CD4-positive, CD25-positive, alpha-beta regulatory T cell (primary cell): ENCODE measurements around the gene PDIA6. TPM values are rescaled to one million over a fixed set of nuclear protein-coding genes. Genes with fewer than 3 reads are reported as not detected.

Experiments used
- ATAC-seq, 2 donors: fragments of 150-1000 bp; cut with Tn5 transposase; one replicate each; pipeline ENCODE4 v1.10.0; 2021; ENCODE audit warnings: low read depth in 2 of 2, moderate number of reproducible peaks in 2 of 2, moderate library complexity in 1 of 2
- DNase-seq, 3 donors: peaks; one replicate each; pipeline versions ENCODE4 v3.0.0 to v3.0.0-alpha.2; 2012 to 2022; ENCODE audit warnings: mixed read lengths in 1 of 3
- H3K27ac ChIP-seq: one replicate; pipeline ENCODE4 v1.7.0; 2013; ENCODE audit warnings: mild to moderate bottlenecking, low read length; ENCODE audit not compliant: insufficient read depth, poor library complexity, severe bottlenecking
- H3K27me3 ChIP-seq: one replicate; pipeline ENCODE4 v1.7.0; 2013; ENCODE audit warnings: low read length; ENCODE audit not compliant: control insufficient read depth, insufficient read depth
- H3K36me3 ChIP-seq: one replicate; pipeline ENCODE4 v1.7.0; 2013; ENCODE audit warnings: mild to moderate bottlenecking, low read length, moderate library complexity; ENCODE audit not compliant: control insufficient read depth, insufficient read depth
- H3K4me1 ChIP-seq: 2 replicates; pipeline ENCODE4 v1.7.0; 2013; ENCODE audit warnings: mild to moderate bottlenecking, low read length; ENCODE audit not compliant: insufficient read depth, control insufficient read depth, poor library complexity, severe bottlenecking
- H3K4me3 ChIP-seq: one replicate; pipeline ENCODE4 v1.7.0; 2013; ENCODE audit warnings: low read depth, mild to moderate bottlenecking, low read length, moderate library complexity
- H3K9me3 ChIP-seq, 2 experiments: 1 replicate in 1 of 2; 2 replicates in 1 of 2; pipeline ENCODE4 v1.7.0; 2013; ENCODE audit warnings: low read length in 2 of 2, mild to moderate bottlenecking in 1 of 2, moderate library complexity in 1 of 2; ENCODE audit not compliant: control insufficient read depth in 2 of 2
- H3K27ac Mint-ChIP-seq, 3 donors: one replicate each; pipeline ENCODE4 v1.8.0; 2020 to 2022; ENCODE audit warnings: mild to moderate bottlenecking in 3 of 3, mixed read lengths in 3 of 3, moderate library complexity in 2 of 3
- H3K27me3 Mint-ChIP-seq: one replicate; pipeline ENCODE4 v1.8.0; 2022; ENCODE audit warnings: mild to moderate bottlenecking, mixed read lengths
- H3K36me3 Mint-ChIP-seq: one replicate; pipeline ENCODE4 v1.8.0; 2020; ENCODE audit warnings: mixed read lengths
- H3K4me1 Mint-ChIP-seq, 4 donors: one replicate each; pipeline ENCODE4 v1.8.0; 2020 to 2022; ENCODE audit warnings: mixed read lengths in 4 of 4, mild to moderate bottlenecking in 1 of 4
- H3K4me3 Mint-ChIP-seq, 4 donors: one replicate each; pipeline ENCODE4 v1.8.0; 2020 to 2022; ENCODE audit warnings: mild to moderate bottlenecking in 4 of 4, mixed read lengths in 4 of 4, moderate library complexity in 3 of 4
- H3K9me3 Mint-ChIP-seq, 7 donors: one replicate each; pipeline ENCODE4 v1.8.0; 2020 to 2022; ENCODE audit warnings: mixed read lengths in 7 of 7, mild to moderate bottlenecking in 3 of 7, moderate library complexity in 2 of 7
- polyA plus RNA-seq, 4 donors: library from polyadenylated mRNA; unstranded; fragments of 300-500 nt; fragmentation: Illumina TruSeq; gene quantifications; one replicate each; pipeline ENCODE4 v1.2.3, GENCODE V29; 2021
- total RNA-seq: library from RNA; stranded (reverse); gene quantifications from one replicate; pipeline ENCODE4 v1.2.3, GENCODE V29; 2022

Gene PDIA6
- total and polyA plus RNA-seq, 5 donors from 2014 or later, result 48.0 to 186 (median 116) TPM

- H3K4me3 ChIP-seq, result peak overlapping the region; percentile 32
- H3K27me3 ChIP-seq, result no peaks in the 10 kb centered on the region
- no peaks in the 10 kb centered on the region for H3K9me3 ChIP-seq
- Mint-ChIP-seq H3K36me3 (peaks cover 65% of the 10 kb centered on the region), H3K27me3 (no peaks in the 10 kb centered on the region), H3K27ac (peak overlapping the region; percentile 44 to 97 (median 76)), H3K4me3 (peak overlapping the region in 2 of 4 donors; percentile 10 to 50), H3K4me1 (peaks cover 12 to 27% (median 19%) of the 10 kb centered on the region in 4 donors), H3K9me3 (no peaks in the 10 kb centered on the region)
- H3K36me3 ChIP-seq, result peaks cover 70% of the 10 kb centered on the region
- H3K4me1 ChIP-seq, result peaks cover 8% of the 10 kb centered on the region
- ATAC-seq (peak; percentile 22 to 62), DNase-seq (peak in 1 of 3 donors; percentile 45)
- H3K27ac ChIP-seq, result peak overlapping the region; percentile 80
Measured at GRCh38 chr2:10792001-10792634, 20.5 kb downstream of the PDIA6 start.

GRCh38 chr2:10790228-10790973, 22.2 kb downstream of the PDIA6 start:
- Histone ChIP-seq H3K27me3 (no peaks in the 10 kb centered on the region), H3K27ac (peak overlapping the region; percentile 80), H3K4me1 (peaks cover 8% of the 10 kb centered on the region), H3K4me3 (peak overlapping the region; percentile 75), H3K9me3 (no peaks in the 10 kb centered on the region), H3K36me3 (peaks cover 71% of the 10 kb centered on the region)
- DNase-seq (peak in 1 of 3 donors; percentile 68), ATAC-seq (peak; percentile 82 to 83)
- H3K36me3 Mint-ChIP-seq, result peaks cover 62% of the 10 kb centered on the region
- H3K27ac Mint-ChIP-seq, result peak overlapping the region in 2 of 3 donors; percentile 76 to 97
- H3K4me3 Mint-ChIP-seq, result peak overlapping the region in 2 of 4 donors; percentile 27 to 50
- peaks cover 10 to 27% (median 18%) of the 10 kb centered on the region in 4 donors for H3K4me1 Mint-ChIP-seq
- H3K27me3 Mint-ChIP-seq, result no peaks in the 10 kb centered on the region
- no peaks in the 10 kb centered on the region for H3K9me3 Mint-ChIP-seq

- H3K4me1 Mint-ChIP-seq, result peaks cover 10 to 27% (median 17%) of the 10 kb centered on the region in 4 donors
- peak overlapping the region in 1 of 4 donors; percentile 79 for H3K4me3 Mint-ChIP-seq
- Histone ChIP-seq H3K4me3 (no peak overlapping the region), H3K9me3 (no peaks in the 10 kb centered on the region), H3K27ac (no peak overlapping the region), H3K4me1 (peaks cover 8% of the 10 kb centered on the region), H3K36me3 (peaks cover 77% of the 10 kb centered on the region), H3K27me3 (no peaks in the 10 kb centered on the region)
- ATAC-seq (no peak), DNase-seq (no peak)
- peak overlapping the region in 1 of 3 donors; percentile 60 for H3K27ac Mint-ChIP-seq
- H3K36me3 Mint-ChIP-seq, result peaks cover 71% of the 10 kb centered on the region
- no peaks in the 10 kb centered on the region for H3K9me3 Mint-ChIP-seq
- no peaks in the 10 kb centered on the region for H3K27me3 Mint-ChIP-seq
Measured at GRCh38 chr2:10788855-10789254, 23.7 kb downstream of the PDIA6 start.

GRCh38 chr2:10787176-10787968, 25.2 kb downstream of the PDIA6 start:
- Mint-ChIP-seq H3K4me3 (no peak overlapping the region), H3K36me3 (peaks cover 76% of the 10 kb centered on the region), H3K27me3 (no peaks in the 10 kb centered on the region), H3K9me3 (no peaks in the 10 kb centered on the region), H3K27ac (peak overlapping the region in 1 of 3 donors; percentile 95), H3K4me1 (peaks cover 2 to 21% (median 16%) of the 10 kb centered on the region in 4 donors)
- H3K9me3 ChIP-seq, result no peaks in the 10 kb centered on the region
- no peak overlapping the region for H3K27ac ChIP-seq
- DNase-seq (peak in 2 of 3 donors; percentile 9 to 41), ATAC-seq (no peak)
- H3K4me3 ChIP-seq, result no peak overlapping the region
- peaks cover 2% of the 10 kb centered on the region for H3K4me1 ChIP-seq
- H3K36me3 ChIP-seq, result peaks cover 78% of the 10 kb centered on the region
- H3K27me3 ChIP-seq, result no peaks in the 10 kb centered on the region

GRCh38 chr2:10786240-10786982, 26.2 kb downstream of the PDIA6 start:
- Histone ChIP-seq H3K36me3 (peaks cover 86% of the 10 kb centered on the region), H3K27ac (no peak overlapping the region), H3K4me3 (no peak overlapping the region), H3K9me3 (no peaks in the 10 kb centered on the region), H3K4me1 (no peaks in the 10 kb centered on the region), H3K27me3 (no peaks in the 10 kb centered on the region)
- H3K4me1 Mint-ChIP-seq, result peaks cover 2 to 11% (median 6%) of the 10 kb centered on the region in 4 donors
- ATAC-seq (no peak), DNase-seq (no peak)
- no peak overlapping the region for H3K4me3 Mint-ChIP-seq
- no peaks in the 10 kb centered on the region for H3K27me3 Mint-ChIP-seq
- no peaks in the 10 kb centered on the region for H3K9me3 Mint-ChIP-seq
- H3K36me3 Mint-ChIP-seq, result peaks cover 67% of the 10 kb centered on the region
- no peak overlapping the region for H3K27ac Mint-ChIP-seq

- no peak overlapping the region for H3K27ac Mint-ChIP-seq
- Histone ChIP-seq H3K27ac (no peak overlapping the region), H3K36me3 (peaks cover 90% of the 10 kb centered on the region), H3K4me3 (no peak overlapping the region), H3K9me3 (no peaks in the 10 kb centered on the region), H3K27me3 (no peaks in the 10 kb centered on the region), H3K4me1 (no peaks in the 10 kb centered on the region)
- no peak overlapping the region for H3K4me3 Mint-ChIP-seq
- H3K9me3 Mint-ChIP-seq, result no peaks in the 10 kb centered on the region
- peaks cover 61% of the 10 kb centered on the region for H3K36me3 Mint-ChIP-seq
- H3K27me3 Mint-ChIP-seq, result no peaks in the 10 kb centered on the region
- H3K4me1 Mint-ChIP-seq, result peaks cover 2 to 10% (median 3%) of the 10 kb centered on the region in 4 donors
- ATAC-seq (no peak), DNase-seq (no peak)
Measured at GRCh38 chr2:10785260-10785659, 27.3 kb downstream of the PDIA6 start.

GRCh38 chr2:10784719-10785118, 27.9 kb downstream of the PDIA6 start:
- Histone ChIP-seq H3K4me1 (no peaks in the 10 kb centered on the region), H3K27me3 (no peaks in the 10 kb centered on the region), H3K4me3 (no peak overlapping the region), H3K27ac (no peak overlapping the region), H3K36me3 (peaks cover 92% of the 10 kb centered on the region), H3K9me3 (no peaks in the 10 kb centered on the region)
- H3K36me3 Mint-ChIP-seq, result peaks cover 60% of the 10 kb centered on the region
- peaks cover 0 to 10% (median 3%) of the 10 kb centered on the region in 4 donors for H3K4me1 Mint-ChIP-seq
- H3K9me3 Mint-ChIP-seq, result no peaks in the 10 kb centered on the region
- DNase-seq (no peak), ATAC-seq (no peak)
- no peak overlapping the region for H3K4me3 Mint-ChIP-seq
- no peaks in the 10 kb centered on the region for H3K27me3 Mint-ChIP-seq
- H3K27ac Mint-ChIP-seq, result no peak overlapping the region
